ENCODE results near the gene CGB7. TPM values are rescaled to one million over a fixed set of nuclear protein-coding genes. Genes with fewer than 3 reads are reported as not detected.
"Not testable (repeated sequence)": the region's sequence is repeated elsewhere in the genome, so short reads cannot be mapped to it uniquely, and the experiment has no call there.

CGB7 gene
- total RNA-seq, 1 donor from 2014 or later: not detected

GRCh38 chr19:49084206-49085019 is 26.9 kb upstream of the CGB7 start:
- H3K36me3 Mint-ChIP-seq (ENCODE audit: low read depth): peaks cover 5% of the 10 kb centered on the region
- H3K9me3 Mint-ChIP-seq: no peaks in the 10 kb centered on the region
- H3K4me1 Mint-ChIP-seq: peaks cover 24% of the 10 kb centered on the region
- H3K27ac Mint-ChIP-seq (ENCODE audit: unreplicated experiment): no peak overlapping the region
- no peak for DNase-seq (ENCODE audit: low read depth, low spot score)
- H3K4me3 Mint-ChIP-seq: peak overlapping the region; percentile 83
- TF ChIP-seq CTCF (conservative IDR thresholded peaks at IDR 0.05): no peak
- peaks cover 10% of the 10 kb centered on the region for H3K27me3 Mint-ChIP-seq (ENCODE audit: low read depth)

GRCh38 chr19:49081273-49081672 is 23.7 kb upstream of the CGB7 start:
- Mint-ChIP-seq H3K4me1 (peaks cover 14% of the 10 kb centered on the region), H3K9me3 (no peaks in the 10 kb centered on the region), H3K36me3 (ENCODE audit: low read depth) (no peaks in the 10 kb centered on the region), H3K27me3 (ENCODE audit: low read depth) (peaks cover 12% of the 10 kb centered on the region), H3K4me3 (no peak overlapping the region), H3K27ac (ENCODE audit: unreplicated experiment) (no peak overlapping the region)
- no peak for TF ChIP-seq CTCF (conservative IDR thresholded peaks at IDR 0.05)
- DNase-seq (ENCODE audit: low read depth, low spot score): no peak

- no peaks in the 10 kb centered on the region for H3K9me3 Mint-ChIP-seq
- H3K4me1 Mint-ChIP-seq: peaks cover 7% of the 10 kb centered on the region
Measured at GRCh38 chr19:49080392-49080791, 22.8 kb upstream of the CGB7 start.

GRCh38 chr19:49074869-49075268 is 17.3 kb upstream of the CGB7 start:
- peak; percentile 52 for DNase-seq (ENCODE audit: low read depth, low spot score)
- H3K27ac Mint-ChIP-seq (ENCODE audit: unreplicated experiment); H3K4me3 Mint-ChIP-seq: not testable (repeated sequence)

More at GRCh38 chr19:49080392-49080791, 22.8 kb upstream of the CGB7 start:
- no peak overlapping the region for H3K27ac Mint-ChIP-seq (ENCODE audit: unreplicated experiment)
- no peak for TF ChIP-seq CTCF (conservative IDR thresholded peaks at IDR 0.05)
- H3K36me3 Mint-ChIP-seq (ENCODE audit: low read depth): no peaks in the 10 kb centered on the region
- H3K4me3 Mint-ChIP-seq: no peak overlapping the region
- no peak for DNase-seq (ENCODE audit: low read depth, low spot score)
- H3K27me3 Mint-ChIP-seq (ENCODE audit: low read depth): peaks cover 14% of the 10 kb centered on the region

More at GRCh38 chr19:49074869-49075268, 17.3 kb upstream of the CGB7 start:
- H3K9me3 Mint-ChIP-seq; H3K36me3 Mint-ChIP-seq (ENCODE audit: low read depth); H3K4me1 Mint-ChIP-seq: not testable (repeated sequence)
- peaks cover 50% of the 10 kb centered on the region for H3K27me3 Mint-ChIP-seq (ENCODE audit: low read depth)
- TF ChIP-seq CTCF (conservative IDR thresholded peaks at IDR 0.05): peak; percentile 73

Data from neural crest cell (in vitro differentiated cells).